Measurements from ENCODE around the gene MYEOV. TPM values are rescaled to one million over a fixed set of nuclear protein-coding genes. Genes with fewer than 3 reads are reported as not detected.

Gene MYEOV
- total RNA-seq, 1 donor from 2014 or later, result 0.35 TPM

DNA sequence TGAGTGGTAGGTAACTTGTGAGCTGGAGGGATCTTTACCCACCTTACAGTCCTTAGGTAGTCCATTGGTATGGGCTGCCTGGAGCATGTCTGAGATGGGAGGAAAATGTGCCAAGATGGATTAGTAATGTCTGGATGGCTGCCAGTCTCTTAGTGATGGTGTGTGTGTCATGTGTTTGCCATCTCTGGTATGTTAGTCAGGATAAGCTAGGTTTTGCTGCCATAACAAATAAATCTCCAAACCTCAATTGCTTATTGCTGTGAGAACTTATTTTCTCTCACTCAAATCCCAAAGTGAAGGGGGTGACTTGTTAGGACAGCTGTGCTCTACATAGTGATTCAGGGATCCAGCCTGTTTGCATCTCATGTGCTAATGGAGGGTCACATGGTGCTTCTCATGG, 40.9 kb upstream of the MYEOV start:
- H3K4me3 Mint-ChIP-seq, result no peak overlapping the region
- DNase-seq (ENCODE audit: low read depth, low spot score), result no peak
- H3K27me3 Mint-ChIP-seq (ENCODE audit: low read depth), result peaks cover 20% of the 10 kb centered on the region
- no peak overlapping the region for H3K27ac Mint-ChIP-seq (ENCODE audit: unreplicated experiment)
- no peaks in the 10 kb centered on the region for H3K9me3 Mint-ChIP-seq
- peaks cover 9% of the 10 kb centered on the region for H3K4me1 Mint-ChIP-seq
- H3K36me3 Mint-ChIP-seq (ENCODE audit: low read depth), result no peaks in the 10 kb centered on the region
- TF ChIP-seq, protein P1, sequence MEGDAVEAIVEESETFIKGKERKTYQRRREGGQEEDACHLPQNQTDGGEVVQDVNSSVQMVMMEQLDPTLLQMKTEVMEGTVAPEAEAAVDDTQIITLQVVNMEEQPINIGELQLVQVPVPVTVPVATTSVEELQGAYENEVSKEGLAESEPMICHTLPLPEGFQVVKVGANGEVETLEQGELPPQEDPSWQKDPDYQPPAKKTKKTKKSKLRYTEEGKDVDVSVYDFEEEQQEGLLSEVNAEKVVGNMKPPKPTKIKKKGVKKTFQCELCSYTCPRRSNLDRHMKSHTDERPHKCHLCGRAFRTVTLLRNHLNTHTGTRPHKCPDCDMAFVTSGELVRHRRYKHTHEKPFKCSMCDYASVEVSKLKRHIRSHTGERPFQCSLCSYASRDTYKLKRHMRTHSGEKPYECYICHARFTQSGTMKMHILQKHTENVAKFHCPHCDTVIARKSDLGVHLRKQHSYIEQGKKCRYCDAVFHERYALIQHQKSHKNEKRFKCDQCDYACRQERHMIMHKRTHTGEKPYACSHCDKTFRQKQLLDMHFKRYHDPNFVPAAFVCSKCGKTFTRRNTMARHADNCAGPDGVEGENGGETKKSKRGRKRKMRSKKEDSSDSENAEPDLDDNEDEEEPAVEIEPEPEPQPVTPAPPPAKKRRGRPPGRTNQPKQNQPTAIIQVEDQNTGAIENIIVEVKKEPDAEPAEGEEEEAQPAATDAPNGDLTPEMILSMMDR (conservative IDR thresholded peaks at IDR 0.05), result no peak

DNA sequence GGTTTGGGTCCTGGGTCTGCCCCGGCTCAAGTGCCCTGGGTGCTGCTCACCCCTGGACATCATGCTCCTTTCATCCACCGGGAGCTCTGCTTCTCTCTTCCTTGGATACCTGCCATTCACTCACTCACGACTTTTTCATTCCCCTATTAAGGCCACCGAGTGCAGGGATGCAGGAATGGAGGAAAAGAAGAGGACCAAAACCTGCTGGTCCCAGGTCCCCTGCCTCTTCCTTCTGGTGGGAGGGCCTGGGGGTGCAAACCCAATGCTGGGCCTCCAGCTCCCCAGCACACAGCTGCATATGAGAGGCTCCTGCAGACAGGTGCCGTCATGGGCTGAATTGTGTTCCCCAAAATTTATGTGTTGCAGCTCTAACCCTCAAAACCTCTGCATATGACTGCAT, 36.8 kb upstream of the MYEOV start:
- Mint-ChIP-seq H3K36me3 (ENCODE audit: low read depth) (no peaks in the 10 kb centered on the region), H3K4me3 (no peak overlapping the region), H3K27me3 (ENCODE audit: low read depth) (no peaks in the 10 kb centered on the region), H3K27ac (ENCODE audit: unreplicated experiment) (no peak overlapping the region), H3K4me1 (peaks cover 18% of the 10 kb centered on the region), H3K9me3 (peaks cover 5% of the 10 kb centered on the region)
- DNase-seq (ENCODE audit: low read depth, low spot score), result no peak
- TF ChIP-seq, protein P1 (conservative IDR thresholded peaks at IDR 0.05), result no peak

DNA sequence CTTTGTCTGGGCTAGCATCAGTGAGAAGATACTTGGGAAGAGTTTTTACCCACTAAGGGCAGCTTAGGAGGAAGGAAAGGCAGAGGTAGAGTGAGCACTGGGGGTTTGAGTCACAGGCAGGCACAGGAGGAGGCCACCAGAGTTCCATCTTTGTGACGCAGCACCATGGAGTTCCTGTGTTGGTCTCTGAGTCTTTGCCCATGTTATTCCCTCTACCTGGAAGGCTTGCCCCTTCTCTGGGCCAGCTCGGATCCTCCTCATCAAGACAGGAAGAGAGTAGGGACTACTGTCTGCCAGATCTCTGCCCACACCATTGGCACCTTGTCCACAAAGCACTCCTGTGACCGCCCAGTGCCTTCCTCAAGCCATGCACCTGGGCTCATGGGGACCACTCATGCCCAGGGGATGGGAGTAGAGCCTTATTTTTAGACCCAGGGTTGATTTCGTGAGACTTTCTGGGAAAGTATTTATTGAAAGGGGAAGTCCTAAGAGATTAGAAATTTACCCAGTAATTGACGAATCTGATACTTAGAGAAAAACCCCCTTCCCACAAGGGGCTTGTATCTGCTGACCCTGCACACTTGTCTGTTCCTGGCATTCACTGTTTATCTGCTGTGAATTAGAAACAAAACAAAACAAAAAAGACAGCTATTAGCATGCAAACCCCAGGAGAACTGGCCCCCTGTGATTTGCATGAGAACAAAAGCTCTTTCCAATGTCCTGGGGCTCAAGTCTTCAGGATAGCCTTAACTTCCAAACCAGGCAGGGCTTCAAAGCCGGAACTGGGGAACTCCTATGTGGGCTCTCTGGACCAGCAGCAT, 35.9 kb upstream of the MYEOV start:
- no peaks in the 10 kb centered on the region for H3K36me3 Mint-ChIP-seq (ENCODE audit: low read depth)
- H3K4me3 Mint-ChIP-seq, result no peak overlapping the region
- DNase-seq (ENCODE audit: low read depth, low spot score), result no peak
- peaks cover 18% of the 10 kb centered on the region for H3K4me1 Mint-ChIP-seq
- H3K27ac Mint-ChIP-seq (ENCODE audit: unreplicated experiment), result peak overlapping the region; percentile 58
- H3K27me3 Mint-ChIP-seq (ENCODE audit: low read depth), result no peaks in the 10 kb centered on the region
- TF ChIP-seq, protein P1 (conservative IDR thresholded peaks at IDR 0.05), result no peak
- peaks cover 11% of the 10 kb centered on the region for H3K9me3 Mint-ChIP-seq

DNA sequence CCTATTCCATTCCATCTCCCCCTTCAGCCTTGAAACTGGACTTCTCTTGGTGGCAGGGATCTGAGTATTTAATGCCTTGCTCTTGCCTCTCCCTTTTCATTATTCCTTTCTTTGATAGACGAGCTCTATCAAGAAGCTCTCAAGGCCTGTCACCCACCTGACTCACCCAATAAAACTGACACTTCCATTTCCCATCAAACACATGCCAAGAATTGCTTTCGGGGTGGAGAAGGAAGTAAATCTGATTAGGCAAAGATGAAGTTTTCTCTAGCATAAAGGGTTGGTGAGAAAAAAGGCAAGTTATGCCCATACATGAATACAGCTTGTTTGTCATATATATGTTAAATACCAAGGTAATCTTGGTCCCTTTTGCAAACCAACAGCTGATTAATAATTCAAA, 34.9 kb upstream of the MYEOV start:
- H3K27ac Mint-ChIP-seq (ENCODE audit: unreplicated experiment), result no peak overlapping the region
- TF ChIP-seq, protein P1 (conservative IDR thresholded peaks at IDR 0.05), result no peak
- peaks cover 11% of the 10 kb centered on the region for H3K9me3 Mint-ChIP-seq
- H3K36me3 Mint-ChIP-seq (ENCODE audit: low read depth), result no peaks in the 10 kb centered on the region
- peaks cover 18% of the 10 kb centered on the region for H3K4me1 Mint-ChIP-seq
- H3K27me3 Mint-ChIP-seq (ENCODE audit: low read depth), result no peaks in the 10 kb centered on the region
- H3K4me3 Mint-ChIP-seq, result no peak overlapping the region
- DNase-seq (ENCODE audit: low read depth, low spot score), result no peak

DNA sequence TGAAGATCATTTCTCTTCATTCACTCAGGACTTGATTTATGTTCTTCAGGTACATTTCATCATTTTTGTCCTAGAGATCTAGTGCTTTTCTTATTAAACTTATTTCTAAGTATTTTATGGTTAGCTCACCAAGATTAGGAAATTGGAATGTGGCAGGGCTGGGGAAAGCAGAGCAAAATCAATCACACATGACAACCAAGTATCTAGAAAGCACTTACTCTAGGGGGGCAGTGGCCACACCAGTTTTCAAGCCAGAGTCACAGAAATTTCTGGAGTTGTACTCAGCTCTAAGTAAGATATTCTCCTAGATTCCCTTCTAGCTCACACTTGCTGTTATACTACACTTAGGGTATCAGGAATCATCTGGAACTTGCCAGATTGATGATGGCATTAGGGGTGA, 33.3 kb upstream of the MYEOV start:
- Mint-ChIP-seq H3K9me3 (peaks cover 11% of the 10 kb centered on the region), H3K4me3 (no peak overlapping the region), H3K27me3 (ENCODE audit: low read depth) (no peaks in the 10 kb centered on the region), H3K27ac (ENCODE audit: unreplicated experiment) (no peak overlapping the region), H3K4me1 (peaks cover 18% of the 10 kb centered on the region), H3K36me3 (ENCODE audit: low read depth) (no peaks in the 10 kb centered on the region)
- DNase-seq (ENCODE audit: low read depth, low spot score), result no peak
- TF ChIP-seq, protein P1 (conservative IDR thresholded peaks at IDR 0.05), result no peak

Measured in neural crest cell (in vitro differentiated cells).